Heart left ventricle (tissue), 13 donors: ENCODE results near the gene ZC3H13.

Experiments used
- CTCF ChIP-seq, 12 donors: fragments of 200-600 bp; sonication (generic) in 4 of 12; IDR thresholded peaks; one replicate each; pipeline versions ENCODE4 v1.5.0 to v1.8.0; 2018 to 2022; ENCODE audit warnings: antibody characterized with exemption in 12 of 12, mild to moderate bottlenecking in 5 of 12
- POLR2A ChIP-seq, 2 donors: fragments of 450-650 bp; IDR thresholded peaks; one replicate each; pipeline ENCODE4 v1.6.1; 2017; ENCODE audit warnings: antibody characterized with exemption in 2 of 2, mild to moderate bottlenecking in 2 of 2, moderate library complexity in 2 of 2
- donor health status: ischemic (EF 13 %, LVEDD 7.1; RV severe dilation, severe dysfunction).
- donor health status: DM: no; HTN: yes; CAD: no.
- donor health status: DM: no; HTN: no; CAD: no.
- donor health status: ischemic (EF 25% LVEDD 6.9; RV normal size, moderate dysfunction).
- donor health status: ischemic (EF 25% LVEDD 5.7; RV mildly dilated, moderate dysfunction).
- donor health status: ischemic (EF 35%, LVEDD 5.7; RV mildly dilated, moderate dysfunction).
- donor health status: nonischemic (EF 11% LVEDD 7.7; RV severe dilation, severe dysfunction).
- donor health status: DM: yes; HTN: yes; CAD: no.
- donor health status: PGD.
- donor health status: ischemic (EF 29% LVEDD 5.4; RV normal size, mild dysfunction).
- donor health status: nonischemic (EF 23%, LVEDD 6.1; RV moderate dilation, normal function).

DNA sequence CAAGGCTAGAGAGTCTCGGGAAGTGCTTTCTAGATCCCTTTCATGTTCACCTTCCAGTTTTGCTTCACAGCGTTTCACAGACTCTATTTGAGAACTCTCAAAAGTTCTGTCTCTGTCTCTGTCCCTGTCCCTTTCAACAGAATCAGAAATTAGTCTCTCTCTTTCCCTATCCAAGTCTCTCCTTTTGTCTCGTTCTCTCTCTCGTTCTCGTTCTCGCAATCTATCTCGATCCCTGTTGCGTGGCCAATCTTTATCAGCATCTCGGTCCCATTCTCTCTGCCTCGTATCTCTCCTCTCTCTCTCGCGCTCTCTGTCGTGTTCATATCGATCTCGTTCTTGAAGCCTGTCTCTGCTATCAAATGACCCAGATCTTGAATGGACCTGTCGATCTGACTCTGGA is 85.0 kb downstream of the ZC3H13 start:
- TF ChIP-seq POLR2A (IDR thresholded peaks at IDR 0.05) (no peak), CTCF (IDR thresholded peaks at IDR 0.05) (no peak)
